NCI-H146 (cell line): Measurements from ENCODE around the gene CASP7.

ENCODE experiments used
- DNase-seq: peaks from one replicate; lab custom pipeline; 2025; lab: John Stamatoyannopoulos, UW

The CASP7 gene

GRCh38 chr10:113666682-113667252, 12.9 kb upstream of the CASP7 start:
- DNase-seq, result no peak

GRCh38 chr10:113680190-113681111, 739 bp downstream of the CASP7 start:
- peak; percentile 49 for DNase-seq

- no peak for DNase-seq
These were observed 2.1 kb downstream of the CASP7 start for GRCh38 chr10:113681533-113682470.

- no peak for DNase-seq
These were observed 3.6 kb downstream of the CASP7 start for GRCh38 chr10:113683300-113683699.

GRCh38 chr10:113686028-113686427, 6.3 kb downstream of the CASP7 start:
- DNase-seq, result no peak

GRCh38 chr10:113687037-113687436, 7.3 kb downstream of the CASP7 start:
- no peak for DNase-seq

- no peak for DNase-seq
These were observed 9.3 kb downstream of the CASP7 start for GRCh38 chr10:113689057-113689456.

GRCh38 chr10:113689574-113689973, 9.9 kb downstream of the CASP7 start:
- DNase-seq, result no peak

GRCh38 chr10:113690749-113691148, 11.0 kb downstream of the CASP7 start:
- no peak for DNase-seq

- DNase-seq, result no peak
These were observed 11.7 kb downstream of the CASP7 start for GRCh38 chr10:113691381-113691780.

GRCh38 chr10:113692271-113692670, 12.6 kb downstream of the CASP7 start:
- DNase-seq, result no peak

GRCh38 chr10:113693348-113693747, 13.6 kb downstream of the CASP7 start:
- no peak for DNase-seq

GRCh38 chr10:113695691-113696090, 16.0 kb downstream of the CASP7 start:
- no peak for DNase-seq

- DNase-seq, result no peak
These were observed 17.9 kb downstream of the CASP7 start for GRCh38 chr10:113697595-113697994.

- DNase-seq, result peak; percentile 53
These were observed 25.1 kb downstream of the CASP7 start for GRCh38 chr10:113704637-113705343.

- DNase-seq, result no peak
These were observed 25.6 kb downstream of the CASP7 start for GRCh38 chr10:113705344-113705652.

- no peak for DNase-seq
These were observed 26.9 kb downstream of the CASP7 start for GRCh38 chr10:113706623-113707022.

GRCh38 chr10:113708640-113709039, 28.9 kb downstream of the CASP7 start:
- DNase-seq, result no peak

GRCh38 chr10:113709221-113709838, 29.6 kb downstream of the CASP7 start:
- DNase-seq, result peak; percentile 93

GRCh38 chr10:113711142-113711541, 31.4 kb downstream of the CASP7 start:
- peak; percentile 47 for DNase-seq

GRCh38 chr10:113712024-113712423, 32.3 kb downstream of the CASP7 start:
- no peak for DNase-seq
